GM23338 (cell line): Measurements from ENCODE around the gene BRICD5. TPM values are rescaled to one million over a fixed set of nuclear protein-coding genes. Genes with fewer than 3 reads are reported as not detected.

Experiments
- ATAC-seq: fragments of 200-7000 bp; cut with Tn5 transposase; 3 replicates; pipeline ENCODE4 v1.9.1; 2020
- DNase-seq: peaks from one replicate; pipeline ENCODE4 v3.0.0-alpha.2; 2015; ENCODE audit warnings: low spot score
- H2AFZ ChIP-seq: fragments of 200-600 bp; sonication (generic); 2 replicates; pipeline ENCODE4 v1.8.0; 2016; ENCODE audit warnings: antibody characterized with exemption, mild to moderate bottlenecking, moderate library complexity
- H3F3A ChIP-seq: fragments of 200-600 bp; sonication (generic); replicated peaks from 2 replicates; pipeline ENCODE4 v1.8.0; 2017; ENCODE audit warnings: antibody characterized with exemption, mixed run types, low read depth
- H3K27ac ChIP-seq: fragments of 200-600 bp; sonication (generic); 2 replicates; pipeline ENCODE4 v1.6.1; 2016; ENCODE audit warnings: low read depth
- H3K27me3 ChIP-seq: fragments of 200-600 bp; sonication (generic); 2 replicates; pipeline ENCODE4 v1.8.0; 2016; ENCODE audit warnings: mild to moderate bottlenecking, mixed run types, moderate library complexity; ENCODE audit not compliant: insufficient read depth
- H3K36me3 ChIP-seq: fragments of 200-600 bp; sonication (generic); 2 replicates; pipeline ENCODE4 v1.8.0; 2016; ENCODE audit warnings: mild to moderate bottlenecking; ENCODE audit not compliant: insufficient read depth
- H3K4me1 ChIP-seq: fragments of 200-600 bp; sonication (generic); 2 replicates; pipeline ENCODE4 v1.8.0; 2016; ENCODE audit warnings: mild to moderate bottlenecking, moderate library complexity; ENCODE audit not compliant: insufficient read depth
- H3K4me2 ChIP-seq: fragments of 200-600 bp; sonication (generic); 2 replicates; pipeline ENCODE4 v1.7.1; 2017; ENCODE audit warnings: mixed run types
- H3K4me3 ChIP-seq: fragments of 200-600 bp; sonication (generic); 2 replicates; pipeline ENCODE4 v1.6.1; 2016; ENCODE audit warnings: mixed run types
- H3K79me2 ChIP-seq: fragments of 200-600 bp; sonication (generic); replicated peaks from 2 replicates; pipeline ENCODE4 v1.8.0; 2017; ENCODE audit warnings: mild to moderate bottlenecking; ENCODE audit not compliant: insufficient read depth
- H3K9me2 ChIP-seq: fragments of 200-600 bp; sonication (generic); 2 replicates; pipeline ENCODE4 v1.8.0; 2017; ENCODE audit not compliant: insufficient read depth
- H4K20me1 ChIP-seq: fragments of 200-600 bp; sonication (generic); replicated peaks from 2 replicates; pipeline ENCODE4 v1.8.0; 2017; ENCODE audit warnings: mild to moderate bottlenecking; ENCODE audit not compliant: insufficient read depth
- H3K27ac Mint-ChIP-seq: 2 replicates; pipeline ENCODE4 v1.8.0; 2020; ENCODE audit warnings: inconsistent platforms, mild to moderate bottlenecking, moderate library complexity, mixed read lengths
- H3K27me3 Mint-ChIP-seq: 3 replicates; pipeline ENCODE4 v1.8.0; 2022; ENCODE audit warnings: low read depth, mild to moderate bottlenecking, moderate library complexity, mixed read lengths, inconsistent platforms; ENCODE audit not compliant: insufficient read depth, poor library complexity
- H3K36me3 Mint-ChIP-seq: 3 replicates; pipeline ENCODE4 v1.8.0; 2021; ENCODE audit warnings: low read depth, mild to moderate bottlenecking, inconsistent platforms, moderate library complexity, mixed read lengths
- H3K4me1 Mint-ChIP-seq: 3 replicates; pipeline ENCODE4 v1.8.0; 2020; ENCODE audit warnings: mild to moderate bottlenecking, inconsistent platforms, mixed read lengths
- H3K4me3 Mint-ChIP-seq: 3 replicates; pipeline ENCODE4 v1.8.0; 2021; ENCODE audit warnings: moderate library complexity, mild to moderate bottlenecking, inconsistent platforms, mixed read lengths
- H3K9me3 Mint-ChIP-seq: 3 replicates; pipeline ENCODE4 v1.8.0; 2020; ENCODE audit warnings: moderate library complexity, mild to moderate bottlenecking, inconsistent platforms, mixed read lengths
- CTCF ChIP-seq, 2 experiments: fragments of 200-600 bp in 1 of 2; sonication (generic) in 1 of 2; conservative IDR thresholded peaks; 2 replicates each; pipeline versions ENCODE4 v1.5.1 to v1.6.1; 2016 to 2017; ENCODE audit warnings: antibody characterized with exemption in 2 of 2, low read depth in 2 of 2, mild to moderate bottlenecking in 2 of 2, moderate library complexity in 1 of 2
- ETS1 ChIP-seq: IDR thresholded peaks from 2 replicates; pipeline ENCODE4 v1.6.1; 2016; ENCODE audit warnings: antibody characterized with exemption
- STAT1 ChIP-seq: IDR thresholded peaks from one replicate; pipeline ENCODE4 v1.6.1; 2016; ENCODE audit warnings: antibody characterized with exemption; ENCODE audit not compliant: unreplicated experiment
- ZNF114 ChIP-seq: fragments of 250-450 bp; sonication (Bioruptor Pico); IDR thresholded peaks from 2 replicates; pipeline ENCODE4 v1.5.0; 2020; ENCODE audit warnings: mild to moderate bottlenecking, moderate library complexity
- ZNF462 ChIP-seq: fragments of 250-450 bp; sonication (Bioruptor Pico); IDR thresholded peaks from 2 replicates; pipeline ENCODE4 v1.5.0; 2020; ENCODE audit warnings: mild to moderate bottlenecking, moderate library complexity
- polyA plus RNA-seq: library from polyadenylated mRNA; unstranded; fragments of >200 nt; fragmentation: Nextera tagmentation; extraction: Ambion mirVana; gene quantifications from 2 replicates; pipeline ENCODE4 v1.2.1, GENCODE V29; 2016
- total RNA-seq: library from RNA; depleted of rRNA; stranded (reverse); fragments of >200 nt; shearing (Covaris generic); gene quantifications from 2 replicates; pipeline ENCODE4 v1.2.3, GENCODE V29; 2014

BRICD5 gene
- total and polyA plus RNA-seq, 2 experiments from 2014 or later = 5.3 to 6.3 TPM

- TF ChIP-seq ZNF114 (no peak), STAT1 (no peak), ETS1 (no peak), CTCF (conservative IDR thresholded peaks at IDR 0.05; ENCODE audit: low read depth in 2 of 2) (no peak)
These were observed 34.5 kb upstream of the BRICD5 start (continued) for GRCh38 chr16:2244926-2245795.

GRCh38 chr16:2244301-2244700 lies 33.6 kb upstream of the BRICD5 start:
- Histone ChIP-seq H3K4me1 (no peaks in the 10 kb centered on the region), H3K4me2 (no peak overlapping the region), H4K20me1 (peaks cover 4% of the 10 kb centered on the region), H3K9me2 (no peaks in the 10 kb centered on the region), H3K36me3 (peaks cover 4% of the 10 kb centered on the region; the same call in 1 of the 2 replicates), H2AFZ (no peak overlapping the region), H3K27me3 (no peaks in the 10 kb centered on the region), H3F3A (peaks cover 8% of the 10 kb centered on the region), H3K79me2 (peaks cover 16% of the 10 kb centered on the region), H3K4me3 (no peak overlapping the region), H3K27ac (no peak overlapping the region)
- H3K9me3 Mint-ChIP-seq = no peaks in the 10 kb centered on the region
- TF ChIP-seq ZNF462 (CRISPR knock-in tag) (no peak), CTCF (conservative IDR thresholded peaks at IDR 0.05; ENCODE audit: low read depth in 2 of 2) (peak; percentile 26 to 49; a peak in 3 of 4 replicates)
- H3K27me3 Mint-ChIP-seq = peaks cover 8% of the 10 kb centered on the region
- peaks cover 60% of the 10 kb centered on the region for H3K36me3 Mint-ChIP-seq
- ATAC-seq (peak; percentile 64), DNase-seq (peak; percentile 64)
- H3K27ac Mint-ChIP-seq = no peak overlapping the region
- H3K4me3 Mint-ChIP-seq = no peak overlapping the region
- no peaks in the 10 kb centered on the region for H3K4me1 Mint-ChIP-seq
